ENCODE results near the gene FNDC1.

Gene FNDC1

GRCh38 chr6:159308198-159308597 is 139.0 kb downstream of the FNDC1 start:
- TF ChIP-seq GATA3 (IDR thresholded peaks at IDR 0.05; ENCODE audit: low read depth, low read length): no peak
- no peak for TF ChIP-seq GATA2 (IDR thresholded peaks at IDR 0.05; ENCODE audit: low read depth, low read length)

- TF ChIP-seq GATA2 (IDR thresholded peaks at IDR 0.05; ENCODE audit: low read depth, low read length): no peak
- no peak for TF ChIP-seq GATA3 (IDR thresholded peaks at IDR 0.05; ENCODE audit: low read depth, low read length)
Measured at GRCh38 chr6:159309723-159310122, 140.5 kb downstream of the FNDC1 start.

- TF ChIP-seq GATA2 (IDR thresholded peaks at IDR 0.05; ENCODE audit: low read depth, low read length) (no peak), GATA3 (IDR thresholded peaks at IDR 0.05; ENCODE audit: low read depth, low read length) (no peak)
Measured at GRCh38 chr6:159311618-159312017, 142.4 kb downstream of the FNDC1 start.

- no peak for TF ChIP-seq GATA3 (IDR thresholded peaks at IDR 0.05; ENCODE audit: low read depth, low read length)
- no peak for TF ChIP-seq GATA2 (IDR thresholded peaks at IDR 0.05; ENCODE audit: low read depth, low read length)
Measured at GRCh38 chr6:159312206-159312605, 143.0 kb downstream of the FNDC1 start.

DNA sequence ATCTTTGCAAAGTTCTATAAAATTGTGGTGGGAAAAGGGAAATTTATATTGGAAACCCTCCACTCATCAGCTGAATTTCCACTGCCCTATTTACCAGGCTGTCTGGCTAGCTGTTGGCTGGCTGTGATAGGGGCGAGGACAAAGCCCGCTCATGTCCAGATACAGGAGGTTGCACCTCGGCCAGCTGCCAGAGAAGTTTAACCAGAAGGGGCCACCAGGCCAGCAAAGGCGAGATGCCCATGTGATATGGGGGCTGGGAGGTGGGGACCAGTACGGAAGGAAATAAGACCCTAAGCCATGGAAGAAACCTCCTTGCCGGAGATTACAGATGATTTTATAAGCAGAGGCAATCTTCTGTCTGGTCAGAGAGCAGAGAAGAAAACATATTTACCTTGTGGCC is 143.8 kb downstream of the FNDC1 start:
- no peak for TF ChIP-seq GATA2 (IDR thresholded peaks at IDR 0.05; ENCODE audit: low read depth, low read length)
- TF ChIP-seq GATA3 (IDR thresholded peaks at IDR 0.05; ENCODE audit: low read depth, low read length): no peak

GRCh38 chr6:159315562-159315961 is 146.4 kb downstream of the FNDC1 start:
- no peak for TF ChIP-seq GATA3 (IDR thresholded peaks at IDR 0.05; ENCODE audit: low read depth, low read length)
- TF ChIP-seq GATA2 (IDR thresholded peaks at IDR 0.05; ENCODE audit: low read depth, low read length): no peak

DNA sequence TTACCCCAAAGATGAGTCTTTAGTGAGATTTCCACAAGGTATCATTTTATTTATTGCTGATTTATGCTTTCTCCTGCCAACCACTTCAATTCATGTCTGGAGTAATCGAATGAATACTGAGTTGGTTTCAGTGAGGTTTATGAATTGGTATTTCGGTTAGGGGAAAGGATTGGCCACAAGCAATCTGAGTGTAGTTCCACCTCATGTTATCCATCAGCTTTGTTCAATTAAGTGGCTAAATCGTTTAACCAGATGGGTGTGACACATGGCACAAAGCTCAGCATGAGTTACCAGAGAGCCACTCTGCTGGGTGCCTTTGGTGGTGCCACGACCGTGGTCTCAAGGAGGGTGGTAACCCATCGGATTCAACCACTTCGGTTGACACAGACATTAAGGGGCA is 148.2 kb downstream of the FNDC1 start:
- TF ChIP-seq GATA2 (IDR thresholded peaks at IDR 0.05; ENCODE audit: low read depth, low read length) (no peak), GATA3 (IDR thresholded peaks at IDR 0.05; ENCODE audit: low read depth, low read length) (no peak)

DNA sequence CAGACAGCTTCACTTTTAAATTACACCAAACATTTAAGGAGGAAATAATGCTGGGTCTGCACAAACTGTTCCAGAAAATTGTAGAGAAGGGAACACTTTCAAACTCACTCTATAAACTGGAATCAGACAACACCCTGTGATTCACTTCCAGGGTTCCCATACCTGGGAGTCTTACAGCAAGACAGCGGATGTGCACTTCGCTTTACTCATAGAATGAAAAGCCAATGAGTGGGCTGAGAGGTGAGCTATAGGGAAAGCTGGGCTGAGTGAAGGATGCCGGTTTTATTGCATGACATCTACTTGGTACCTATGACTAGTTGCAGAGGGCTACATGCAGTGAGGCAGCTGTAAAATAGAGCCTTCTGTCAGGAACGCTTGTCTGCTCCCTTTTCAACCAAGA is 152.1 kb downstream of the FNDC1 start:
- TF ChIP-seq GATA2 (IDR thresholded peaks at IDR 0.05; ENCODE audit: low read depth, low read length) (no peak), GATA3 (IDR thresholded peaks at IDR 0.05; ENCODE audit: low read depth, low read length) (no peak)

Data from SH-SY5Y (cell line).